Measurements from ENCODE around the gene MOB3B.
A peak's percentile ranks its signal among the peaks of the same experiment; 100 is the strongest.

The MOB3B gene

GRCh38 chr9:27379311-27380251 is 150.0 kb downstream of the MOB3B start (continued):
- no peak for TF ChIP-seq ZNF596 (tag by site-specific recombination; IDR thresholded peaks at IDR 0.05)
- TF ChIP-seq, protein P1, sequence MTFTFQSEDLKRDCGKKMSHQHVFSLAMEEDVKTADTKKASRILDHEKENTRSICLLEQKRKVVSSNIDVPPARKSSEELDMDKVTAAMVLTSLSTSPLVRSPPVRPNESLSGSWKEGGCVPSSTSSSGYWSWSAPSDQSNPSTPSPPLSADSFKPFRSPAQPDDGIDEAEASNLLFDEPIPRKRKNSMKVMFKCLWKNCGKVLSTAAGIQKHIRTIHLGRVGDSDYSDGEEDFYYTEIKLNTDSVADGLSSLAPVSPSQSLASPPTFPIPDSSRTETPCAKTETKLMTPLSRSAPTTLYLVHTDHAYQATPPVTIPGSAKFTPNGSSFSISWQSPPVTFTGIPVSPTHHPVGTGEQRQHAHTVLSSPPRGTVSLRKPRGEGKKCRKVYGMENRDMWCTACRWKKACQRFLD (tag by site-specific recombination; IDR thresholded peaks at IDR 0.05): no peak

DNA sequence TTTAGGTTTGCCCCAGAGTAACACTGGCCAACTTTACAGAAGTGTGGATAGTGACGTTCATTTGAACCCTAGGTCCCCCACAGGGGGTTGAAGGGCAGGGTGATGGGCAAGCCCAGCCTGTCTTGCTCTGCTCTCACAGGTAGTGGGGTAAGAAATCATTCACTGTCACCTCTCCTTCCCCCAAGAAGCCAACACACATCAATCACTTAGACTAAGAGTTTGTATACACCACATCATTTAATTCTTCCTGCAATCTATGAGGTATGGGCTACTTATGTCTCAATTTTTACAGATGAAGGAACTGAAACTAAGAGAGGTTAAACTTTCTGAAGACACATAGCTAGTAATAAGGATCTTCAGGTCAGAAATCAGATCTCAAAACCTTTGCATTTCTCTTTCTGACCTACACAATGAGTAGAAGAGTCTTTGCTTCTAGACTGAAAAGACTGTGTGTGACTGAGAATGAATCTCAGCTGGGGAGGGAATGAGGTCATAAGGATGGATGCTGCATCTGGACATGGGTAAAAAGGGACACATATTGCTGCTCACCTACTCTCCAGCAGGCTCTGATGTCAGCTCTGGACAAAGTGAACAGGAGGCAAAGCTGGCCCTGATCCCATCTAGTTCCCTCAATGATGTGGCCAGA is 151.7 kb downstream of the MOB3B start:
- Histone ChIP-seq H3K9me3 (ENCODE audit: control insufficient read depth, insufficient read depth, low read depth, low read length) (no peaks in the 10 kb centered on the region), H3K4me1 (ENCODE audit: control insufficient read depth, insufficient read depth, low read length) (0 out of 2 replicates have a peak, but pooled peaks cover 3% of the 10 kb centered on the region), H3K4me3 (ENCODE audit: low read depth, low read length) (no peak overlapping the region), H3K36me3 (ENCODE audit: control insufficient read depth in 2 of 2, insufficient read depth in 1 of 2, low read length in 2 of 2) (no peaks in the 10 kb centered on the region), H3K27ac (ENCODE audit: extremely low read depth, low read depth, low read length) (no peak overlapping the region)
- CTCF ChIA-PET: interaction anchor here (1.0 kb wide), 1 partner anchor 45 kb away, joined by 5 read pairs; no protein-coding TSS in a partner anchor
- POLR2A ChIA-PET: no interaction called here
- TF ChIP-seq ZNF114 (tag by site-specific recombination; IDR thresholded peaks at IDR 0.05) (no peak), ZNF585B (tag by site-specific recombination; IDR thresholded peaks at IDR 0.05) (no peak), ZNF19 (tag by site-specific recombination; IDR thresholded peaks at IDR 0.05; ENCODE audit: low read depth) (no peak), ZNF660 (tag by site-specific recombination; IDR thresholded peaks at IDR 0.05) (no peak), ZNF792 (tag by site-specific recombination; IDR thresholded peaks at IDR 0.05) (no peak), ZBTB21 (tag by site-specific recombination; IDR thresholded peaks at IDR 0.05) (no peak), ZNF600 (tag by site-specific recombination; IDR thresholded peaks at IDR 0.05) (no peak), ZFP41 (tag by site-specific recombination; IDR thresholded peaks at IDR 0.05; ENCODE audit: borderline replicate concordance) (no peak), ZNF2 (tag by site-specific recombination; IDR thresholded peaks at IDR 0.05) (no peak), ZNF664 (tag by site-specific recombination; IDR thresholded peaks at IDR 0.05) (no peak), ZNF555 (tag by site-specific recombination; conservative IDR thresholded peaks at IDR 0.05) (no peak), ATF2 (tag by site-specific recombination; IDR thresholded peaks at IDR 0.05; ENCODE audit: low read depth) (peak; percentile 8; the same call in 1 of the 2 replicates), MYNN (tag by site-specific recombination; IDR thresholded peaks at IDR 0.05; ENCODE audit: borderline replicate concordance) (no peak), KLF8 (tag by site-specific recombination; IDR thresholded peaks at IDR 0.05) (no peak), ZNF16 (tag by site-specific recombination; IDR thresholded peaks at IDR 0.05; ENCODE audit: low read depth) (no peak), GLIS1 (tag by site-specific recombination; IDR thresholded peaks at IDR 0.05) (peak; percentile 66), ZNF629 (tag by site-specific recombination; IDR thresholded peaks at IDR 0.05) (peak; percentile 18; the same call in 1 of the 2 replicates), ZNF639 (tag by site-specific recombination; IDR thresholded peaks at IDR 0.05) (no peak), REPIN1 (tag by site-specific recombination; IDR thresholded peaks at IDR 0.05; ENCODE audit: low read depth) (no peak), ZNF626 (tag by site-specific recombination; IDR thresholded peaks at IDR 0.05) (no peak), ZNF548 (tag by site-specific recombination; IDR thresholded peaks at IDR 0.05) (no peak), IKZF3 (tag by site-specific recombination; IDR thresholded peaks at IDR 0.05) (no peak), ZNF121 (tag by site-specific recombination; IDR thresholded peaks at IDR 0.05) (no peak), BCL11B (tag by site-specific recombination; IDR thresholded peaks at IDR 0.05; ENCODE audit: low read depth) (no peak)
- TF ChIP-seq, protein P2, sequence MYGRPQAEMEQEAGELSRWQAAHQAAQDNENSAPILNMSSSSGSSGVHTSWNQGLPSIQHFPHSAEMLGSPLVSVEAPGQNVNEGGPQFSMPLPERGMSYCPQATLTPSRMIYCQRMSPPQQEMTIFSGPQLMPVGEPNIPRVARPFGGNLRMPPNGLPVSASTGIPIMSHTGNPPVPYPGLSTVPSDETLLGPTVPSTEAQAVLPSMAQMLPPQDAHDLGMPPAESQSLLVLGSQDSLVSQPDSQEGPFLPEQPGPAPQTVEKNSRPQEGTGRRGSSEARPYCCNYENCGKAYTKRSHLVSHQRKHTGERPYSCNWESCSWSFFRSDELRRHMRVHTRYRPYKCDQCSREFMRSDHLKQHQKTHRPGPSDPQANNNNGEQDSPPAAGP (tag by site-specific recombination; IDR thresholded peaks at IDR 0.05): no peak
- TF ChIP-seq, protein P3, sequence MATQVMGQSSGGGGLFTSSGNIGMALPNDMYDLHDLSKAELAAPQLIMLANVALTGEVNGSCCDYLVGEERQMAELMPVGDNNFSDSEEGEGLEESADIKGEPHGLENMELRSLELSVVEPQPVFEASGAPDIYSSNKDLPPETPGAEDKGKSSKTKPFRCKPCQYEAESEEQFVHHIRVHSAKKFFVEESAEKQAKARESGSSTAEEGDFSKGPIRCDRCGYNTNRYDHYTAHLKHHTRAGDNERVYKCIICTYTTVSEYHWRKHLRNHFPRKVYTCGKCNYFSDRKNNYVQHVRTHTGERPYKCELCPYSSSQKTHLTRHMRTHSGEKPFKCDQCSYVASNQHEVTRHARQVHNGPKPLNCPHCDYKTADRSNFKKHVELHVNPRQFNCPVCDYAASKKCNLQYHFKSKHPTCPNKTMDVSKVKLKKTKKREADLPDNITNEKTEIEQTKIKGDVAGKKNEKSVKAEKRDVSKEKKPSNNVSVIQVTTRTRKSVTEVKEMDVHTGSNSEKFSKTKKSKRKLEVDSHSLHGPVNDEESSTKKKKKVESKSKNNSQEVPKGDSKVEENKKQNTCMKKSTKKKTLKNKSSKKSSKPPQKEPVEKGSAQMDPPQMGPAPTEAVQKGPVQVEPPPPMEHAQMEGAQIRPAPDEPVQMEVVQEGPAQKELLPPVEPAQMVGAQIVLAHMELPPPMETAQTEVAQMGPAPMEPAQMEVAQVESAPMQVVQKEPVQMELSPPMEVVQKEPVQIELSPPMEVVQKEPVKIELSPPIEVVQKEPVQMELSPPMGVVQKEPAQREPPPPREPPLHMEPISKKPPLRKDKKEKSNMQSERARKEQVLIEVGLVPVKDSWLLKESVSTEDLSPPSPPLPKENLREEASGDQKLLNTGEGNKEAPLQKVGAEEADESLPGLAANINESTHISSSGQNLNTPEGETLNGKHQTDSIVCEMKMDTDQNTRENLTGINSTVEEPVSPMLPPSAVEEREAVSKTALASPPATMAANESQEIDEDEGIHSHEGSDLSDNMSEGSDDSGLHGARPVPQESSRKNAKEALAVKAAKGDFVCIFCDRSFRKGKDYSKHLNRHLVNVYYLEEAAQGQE (tag by site-specific recombination; IDR thresholded peaks at IDR 0.05): no peak

Data from HEK293 (cell line).